ENCODE measurements around the gene TMEM256.
"Not testable (repeated sequence)": the region's sequence is repeated elsewhere in the genome, so short reads cannot be mapped to it uniquely, and the experiment has no call there.

Gene TMEM256

GRCh38 chr17:7379134-7379533, 24.8 kb downstream of the TMEM256 start:
- DNase-seq (ENCODE audit: low spot score), result no peak
- in situ Hi-C loops (cut with MboI; ENCODE audit: low pct_unique_long_range_greater_than_20kb, low sequenced_read_pairs, unreplicated experiment), result no loop called here
- no peak for TF ChIP-seq CTCF (IDR thresholded peaks at IDR 0.05; ENCODE audit: extremely low read depth, insufficient read depth, missing control alignments)

DNA sequence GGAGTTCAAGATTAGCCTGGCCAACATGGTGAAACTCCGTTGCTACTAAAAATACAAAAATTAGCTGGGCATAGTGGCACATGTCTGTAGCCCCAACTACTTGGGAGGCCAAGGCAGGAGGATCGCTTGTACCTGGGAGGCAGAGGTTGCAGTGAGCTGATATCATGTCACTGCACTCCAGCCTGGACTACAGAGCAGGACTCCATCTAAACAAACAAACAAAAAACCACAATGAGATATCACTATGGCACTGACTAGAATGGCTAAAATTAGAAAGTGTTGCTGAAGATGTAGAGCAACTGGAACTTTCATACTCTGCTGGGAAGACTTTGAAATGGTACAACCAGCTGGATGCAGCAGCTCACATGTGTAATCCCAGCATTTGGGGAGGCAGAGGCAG, 29.5 kb downstream of the TMEM256 start:
- no peak for TF ChIP-seq CTCF (IDR thresholded peaks at IDR 0.05; ENCODE audit: extremely low read depth, insufficient read depth, missing control alignments)
- DNase-seq (ENCODE audit: low spot score), result no peak
- in situ Hi-C loops (cut with MboI; ENCODE audit: low pct_unique_long_range_greater_than_20kb, low sequenced_read_pairs, unreplicated experiment), result loop anchor here (25.0 kb wide), 1 partner anchor 188 kb away; the partner anchor contains the start of genes SENP3 and TNFSF13

DNA sequence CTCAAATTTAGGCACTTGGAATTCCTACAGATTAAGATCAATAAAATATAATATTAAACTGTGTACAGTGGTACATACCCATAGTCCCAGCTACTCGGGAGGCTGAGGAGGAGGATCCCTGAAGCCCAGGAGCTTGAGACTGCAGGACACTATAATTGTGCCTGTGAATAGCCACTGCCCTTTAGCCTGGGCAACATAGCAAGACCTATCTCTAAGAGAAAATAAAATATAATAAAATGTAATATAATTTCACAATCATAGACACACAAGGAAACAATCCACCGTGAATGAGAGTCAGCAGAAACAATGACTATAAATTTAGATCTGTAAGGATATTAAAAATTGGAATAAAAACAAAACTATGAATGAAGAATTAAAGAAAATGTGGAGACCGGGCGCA, 33.0 kb downstream of the TMEM256 start:
- in situ Hi-C loops (cut with MboI; ENCODE audit: low pct_unique_long_range_greater_than_20kb, low sequenced_read_pairs, unreplicated experiment), result loop anchor here (25.0 kb wide), 1 partner anchor 191 kb away; the partner anchor contains the start of genes SENP3 and TNFSF13
- DNase-seq (ENCODE audit: low spot score), result no peak
- no peak for TF ChIP-seq CTCF (IDR thresholded peaks at IDR 0.05; ENCODE audit: extremely low read depth, insufficient read depth, missing control alignments)

DNA sequence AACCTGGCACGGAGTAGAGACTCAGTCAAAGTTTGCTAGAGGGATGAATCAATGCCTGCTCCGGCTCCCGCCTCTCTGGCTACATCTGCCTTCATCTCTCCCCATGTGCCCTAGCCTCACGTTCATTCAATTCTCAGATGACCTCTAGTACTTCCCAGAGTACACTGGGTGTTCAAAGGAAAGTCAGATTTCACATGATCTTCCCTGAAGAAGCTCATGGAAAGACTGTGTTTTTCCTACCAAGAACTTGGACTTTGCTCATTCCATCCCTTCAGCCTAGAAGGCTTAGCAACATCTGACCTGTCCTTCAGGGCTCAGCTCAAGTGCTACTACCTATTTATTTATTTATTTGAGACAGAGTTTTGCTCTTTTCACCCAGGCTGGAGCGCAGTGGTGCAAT, 34.1 kb downstream of the TMEM256 start:
- in situ Hi-C loops (cut with MboI; ENCODE audit: low pct_unique_long_range_greater_than_20kb, low sequenced_read_pairs, unreplicated experiment), result loop anchor here (25.0 kb wide), 1 partner anchor 192 kb away; the partner anchor contains the start of genes SENP3 and TNFSF13
- DNase-seq (ENCODE audit: low spot score), result no peak
- TF ChIP-seq CTCF (IDR thresholded peaks at IDR 0.05; ENCODE audit: extremely low read depth, insufficient read depth, missing control alignments), result no peak

DNA sequence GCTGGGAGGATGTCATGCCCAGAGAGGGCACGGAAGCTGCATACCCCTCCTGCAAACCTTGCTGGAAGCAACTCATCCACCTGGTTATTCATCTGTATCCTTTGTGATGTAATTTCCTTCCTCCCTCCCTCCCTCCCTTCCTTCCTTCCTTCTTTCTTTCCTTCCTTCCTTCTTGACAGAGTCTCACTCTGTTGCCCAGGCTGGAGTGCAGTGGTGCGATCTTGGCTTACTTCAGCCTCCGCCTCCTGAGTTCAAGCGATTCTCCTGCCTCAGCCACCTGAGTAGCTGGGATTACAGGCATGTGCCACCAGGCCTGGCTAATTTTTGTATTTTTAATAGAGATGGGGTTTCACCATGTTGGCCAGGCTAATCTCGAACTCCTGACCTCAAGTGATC, 35.3 kb downstream of the TMEM256 start:
- in situ Hi-C loops (cut with MboI; ENCODE audit: low pct_unique_long_range_greater_than_20kb, low sequenced_read_pairs, unreplicated experiment), result loop anchor here (25.0 kb wide), 1 partner anchor 194 kb away; the partner anchor contains the start of genes SENP3 and TNFSF13
- DNase-seq (ENCODE audit: low spot score), result not testable (repeated sequence)

DNA sequence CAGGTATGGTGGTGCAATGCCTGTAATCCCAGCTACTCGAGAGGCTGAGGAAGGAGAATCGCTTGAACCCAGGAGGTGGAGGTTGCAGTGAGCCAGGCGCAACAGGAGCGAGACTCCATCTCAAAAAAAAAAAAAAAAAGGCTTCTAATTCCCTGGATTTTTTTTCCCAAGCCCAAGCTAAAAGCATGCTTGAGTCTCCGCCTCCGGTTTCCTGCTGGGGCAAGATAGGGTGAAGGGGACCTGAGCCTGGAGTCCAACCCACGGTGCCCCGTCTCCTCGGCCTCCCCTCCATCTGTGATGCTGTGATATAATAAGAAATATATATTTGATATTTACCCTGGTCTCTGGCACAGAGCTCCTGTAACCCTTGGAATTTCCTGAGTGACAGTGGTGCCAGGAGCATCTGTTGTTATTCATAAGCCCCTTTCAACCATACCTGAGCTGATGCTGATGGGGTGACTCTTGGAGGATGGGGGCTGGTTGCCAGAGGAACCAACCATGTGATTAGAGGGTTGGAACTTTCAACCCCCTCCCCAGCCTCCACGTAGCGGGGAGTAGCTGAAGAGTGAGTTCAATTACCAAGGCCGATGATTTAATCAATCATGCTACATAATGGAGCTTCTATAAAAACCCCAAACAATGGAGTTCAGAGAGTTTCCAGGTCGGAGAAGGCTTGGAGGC, 35.8 kb downstream of the TMEM256 start:
- DNase-seq (ENCODE audit: low spot score), result no peak
- no peak for TF ChIP-seq CTCF (IDR thresholded peaks at IDR 0.05; ENCODE audit: extremely low read depth, insufficient read depth, missing control alignments)
- in situ Hi-C loops (cut with MboI; ENCODE audit: low pct_unique_long_range_greater_than_20kb, low sequenced_read_pairs, unreplicated experiment), result loop anchor here (25.0 kb wide), 1 partner anchor 194 kb away; the partner anchor contains the start of genes SENP3 and TNFSF13

DNA sequence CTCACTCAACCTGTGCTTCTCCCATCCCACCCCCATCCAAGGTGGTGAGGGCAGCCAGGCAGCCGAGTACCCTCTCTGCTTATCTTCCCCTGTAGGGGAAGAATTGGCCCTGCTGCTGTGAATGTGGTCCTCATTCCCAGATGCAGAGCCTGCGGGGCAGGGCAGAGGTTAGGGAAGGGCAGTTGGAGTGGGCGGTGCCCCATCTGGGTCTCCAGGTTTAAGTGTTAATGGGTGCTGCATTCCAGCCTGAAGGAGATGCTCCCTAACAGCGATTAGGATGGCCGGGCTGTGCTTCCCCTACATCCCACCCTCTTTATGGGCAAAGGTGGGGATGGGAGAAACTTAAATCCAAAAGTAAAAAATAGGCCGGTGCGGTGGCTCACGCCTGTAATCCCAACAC, 36.8 kb downstream of the TMEM256 start:
- no peak for DNase-seq (ENCODE audit: low spot score)
- no peak for TF ChIP-seq CTCF (IDR thresholded peaks at IDR 0.05; ENCODE audit: extremely low read depth, insufficient read depth, missing control alignments)
- in situ Hi-C loops (cut with MboI; ENCODE audit: low pct_unique_long_range_greater_than_20kb, low sequenced_read_pairs, unreplicated experiment), result loop anchor here (25.0 kb wide), 1 partner anchor 195 kb away; the partner anchor contains the start of genes SENP3 and TNFSF13

GRCh38 chr17:7365963-7366362, 37.9 kb downstream of the TMEM256 start:
- in situ Hi-C loops (cut with MboI; ENCODE audit: low pct_unique_long_range_greater_than_20kb, low sequenced_read_pairs, unreplicated experiment), result loop anchor here (25.0 kb wide), 1 partner anchor 196 kb away; the partner anchor contains the start of genes SENP3 and TNFSF13
- not testable (repeated sequence) for DNase-seq (ENCODE audit: low spot score)
